ENCODE measurements around the gene PIK3R2.

Gene PIK3R2

DNA sequence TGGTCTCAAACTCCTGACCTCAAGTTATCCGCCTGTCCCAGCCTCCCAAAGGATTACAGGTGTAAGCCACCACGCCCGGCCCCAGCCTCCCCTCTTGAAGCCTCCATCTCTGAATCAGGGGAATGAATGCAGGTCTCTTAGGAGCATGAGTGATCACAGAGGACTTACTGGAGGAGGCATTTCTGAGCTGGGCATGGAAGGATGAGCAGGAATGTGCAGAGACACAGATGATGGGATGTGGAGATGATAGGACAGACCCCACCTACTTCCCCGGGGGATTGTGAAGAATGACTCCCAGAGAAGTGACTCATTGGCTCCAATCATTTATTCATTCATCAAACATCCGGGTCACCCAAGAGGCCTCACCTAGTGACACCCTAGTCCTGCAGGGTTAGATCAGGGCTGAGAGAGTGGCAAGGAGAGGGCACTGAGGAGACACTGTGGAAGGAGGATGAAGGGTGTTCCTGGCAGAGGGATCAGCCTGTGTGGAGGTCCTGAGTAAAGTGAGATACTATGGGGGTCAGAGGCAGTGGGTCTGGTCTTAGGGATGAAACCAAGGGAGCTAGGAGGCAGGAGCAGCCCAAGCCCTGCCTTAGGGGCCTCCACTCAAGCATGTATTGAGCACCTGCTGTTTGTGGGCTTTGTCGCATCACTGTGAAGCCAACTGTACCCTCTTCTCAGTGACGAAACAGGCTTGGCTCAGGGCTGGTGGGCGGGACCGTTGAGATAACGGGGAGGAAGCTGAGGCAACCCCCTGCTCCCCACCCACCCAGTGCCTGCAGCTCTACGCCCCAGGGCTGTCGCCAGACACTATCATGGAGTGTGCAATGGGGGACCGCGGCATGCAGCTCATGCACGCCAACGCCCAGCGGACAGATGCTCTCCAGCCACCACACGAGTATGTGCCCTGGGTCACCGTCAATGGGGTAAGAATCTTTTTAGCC is 23.7 kb downstream of the PIK3R2 start:
- no peak overlapping the region for H3K4me3 ChIP-seq (replicated peaks in 1 of 2; ENCODE audit: low read depth in 2 of 2, low read length in 2 of 2)
- no peak for TF ChIP-seq CTCF (IDR thresholded peaks at IDR 0.05; ENCODE audit: low read depth, low read length)
- no peak for DNase-seq (ENCODE audit: low read depth in 2 of 2)

DNA sequence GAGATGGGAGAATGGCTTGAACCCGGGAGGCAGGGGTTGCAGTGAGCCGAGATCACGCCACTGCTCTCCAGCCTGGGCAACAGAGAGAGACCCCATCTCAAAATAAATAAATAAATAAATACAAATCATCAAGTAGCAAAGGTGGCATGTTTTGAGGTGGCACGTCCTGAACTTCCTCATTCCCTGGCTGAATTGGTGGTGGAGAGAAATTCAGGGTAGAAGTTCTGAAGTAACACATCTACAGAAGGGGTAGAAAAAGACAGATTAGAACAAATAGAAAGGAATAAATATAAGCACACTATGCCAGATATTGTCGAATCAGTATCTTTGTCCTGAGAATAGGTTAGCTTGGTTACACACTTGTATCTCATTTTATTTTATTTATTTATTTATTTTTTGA is 27.0 kb downstream of the PIK3R2 start:
- no peak for DNase-seq (ENCODE audit: low read depth in 2 of 2)
- H3K4me3 ChIP-seq (replicated peaks in 1 of 2; ENCODE audit: low read depth in 2 of 2, low read length in 2 of 2): no peak overlapping the region
- TF ChIP-seq CTCF (IDR thresholded peaks at IDR 0.05; ENCODE audit: low read depth, low read length): no peak

DNA sequence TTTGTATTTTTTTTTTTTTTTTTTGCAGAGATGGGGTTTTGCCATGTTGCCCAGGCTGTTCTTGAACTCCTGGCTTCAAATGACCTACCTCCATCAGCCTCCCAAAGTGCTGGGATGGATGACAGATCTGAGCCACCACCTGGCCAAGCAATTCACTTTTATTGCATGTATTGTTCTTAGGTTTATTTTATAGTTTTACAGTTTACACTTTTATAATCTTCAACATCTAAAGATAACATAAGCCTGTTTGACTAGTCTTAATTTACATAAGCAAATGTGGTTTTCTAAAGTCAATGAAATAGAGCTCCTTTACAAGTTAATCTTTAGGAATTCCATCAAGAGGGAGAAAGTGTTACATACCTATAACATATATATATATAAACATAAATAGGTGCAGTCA is 30.6 kb downstream of the PIK3R2 start:
- DNase-seq (ENCODE audit: low read depth in 2 of 2): no peak
- H3K4me3 ChIP-seq (replicated peaks in 1 of 2; ENCODE audit: low read depth in 2 of 2, low read length in 2 of 2): no peak overlapping the region
- no peak for TF ChIP-seq CTCF (IDR thresholded peaks at IDR 0.05; ENCODE audit: low read depth, low read length)

DNA sequence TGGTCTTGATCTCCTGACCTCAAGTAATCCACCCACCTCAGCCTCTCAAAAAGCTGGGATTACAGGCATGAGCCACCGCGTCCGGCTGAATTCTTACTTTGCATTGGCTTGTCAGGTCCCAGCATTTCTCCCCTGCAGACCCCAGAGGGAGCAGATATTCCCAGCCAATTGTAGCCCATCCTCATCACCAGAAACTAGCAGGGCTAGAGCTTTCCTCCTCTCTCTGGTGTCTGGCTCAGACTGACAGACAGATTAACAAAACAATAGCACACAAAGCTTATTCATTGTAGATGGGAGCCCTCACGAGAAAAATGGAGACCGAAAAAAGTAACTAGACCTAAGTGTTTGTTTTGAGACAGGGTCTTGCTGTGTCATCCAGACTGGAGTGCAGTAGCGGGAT is 32.6 kb downstream of the PIK3R2 start:
- DNase-seq (ENCODE audit: low read depth in 2 of 2): no peak
- no peak for TF ChIP-seq CTCF (IDR thresholded peaks at IDR 0.05; ENCODE audit: low read depth, low read length)

DNA sequence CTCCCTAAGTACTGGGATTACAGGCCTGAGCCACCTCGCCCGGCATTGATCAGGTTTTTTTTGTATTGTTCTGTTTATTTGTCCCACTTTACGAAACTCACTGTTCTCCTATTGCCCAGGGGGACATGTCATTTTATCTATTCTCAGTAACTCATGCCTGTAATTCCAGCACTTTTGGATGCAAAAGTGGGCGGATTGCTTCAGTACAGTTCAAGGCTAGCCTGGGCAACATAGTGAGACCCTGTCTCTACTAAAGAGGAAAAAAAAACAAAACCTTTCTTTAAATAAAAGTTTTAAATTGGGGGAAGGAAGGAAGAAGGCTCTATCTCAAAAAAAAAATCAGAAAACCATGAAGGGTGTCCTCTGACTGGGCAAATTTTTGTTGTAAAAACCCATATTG is 37.3 kb downstream of the PIK3R2 start:
- DNase-seq (ENCODE audit: low read depth in 2 of 2): no peak
- TF ChIP-seq CTCF (IDR thresholded peaks at IDR 0.05; ENCODE audit: low read depth, low read length): no peak
- no peak overlapping the region for H3K4me3 ChIP-seq (replicated peaks in 1 of 2; ENCODE audit: low read depth in 2 of 2, low read length in 2 of 2)

More for the DNA sequence above, 32.6 kb downstream of the PIK3R2 start:
- H3K4me3 ChIP-seq (replicated peaks in 1 of 2; ENCODE audit: low read depth in 2 of 2, low read length in 2 of 2): no peak overlapping the region

GRCh38 chr19:18191640-18192062 is 38.7 kb downstream of the PIK3R2 start:
- no peak for TF ChIP-seq CTCF (IDR thresholded peaks at IDR 0.05; ENCODE audit: low read depth, low read length)
- DNase-seq (ENCODE audit: low read depth in 2 of 2): no peak
- peak overlapping the region in 1 of 2 donors; percentile 47 for H3K4me3 ChIP-seq (replicated peaks in 1 of 2; ENCODE audit: low read depth in 2 of 2, low read length in 2 of 2)
